ENCODE measurements around the gene APOC3. TPM values are rescaled to one million over a fixed set of nuclear protein-coding genes. Genes with fewer than 3 reads are reported as not detected.

The APOC3 gene
- total and polyA plus RNA-seq, 9 of the 15 experiments (the other 6 are each of a cell fraction or from before 2014, with no cell fraction given) = 1.1 TPM; not detected in 8

DNA sequence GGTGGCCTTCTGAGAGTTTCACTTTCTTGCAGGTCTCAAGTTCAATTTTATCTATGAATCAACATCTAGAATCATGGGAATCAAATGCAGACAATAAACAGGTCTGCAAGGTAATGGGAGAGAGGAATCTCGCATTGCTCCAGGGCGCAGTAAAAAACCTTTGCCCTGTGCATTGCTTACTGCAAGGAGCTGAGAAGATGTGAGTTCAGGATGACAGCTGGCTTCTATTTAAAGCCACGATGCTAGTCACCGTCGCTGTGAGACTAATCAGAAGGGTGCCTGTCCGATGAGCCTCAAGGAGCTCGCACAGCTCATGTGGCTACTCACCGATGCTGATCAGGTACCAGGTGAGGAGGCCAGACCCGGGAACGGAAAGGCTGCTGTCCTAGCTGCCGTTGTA, 37.9 kb downstream of the APOC3 start (continued):
- TF ChIP-seq MEF2D (tag; conservative IDR thresholded peaks at IDR 0.05; ENCODE audit: low read depth) (no peak), ZNF347 (CRISPR knock-in tag; IDR thresholded peaks at IDR 0.05; ENCODE audit: low read depth) (no peak), CBX5 (IDR thresholded peaks at IDR 0.05; ENCODE audit: borderline replicate concordance, low read depth) (no peak)
- TF ChIP-seq, protein P1, sequence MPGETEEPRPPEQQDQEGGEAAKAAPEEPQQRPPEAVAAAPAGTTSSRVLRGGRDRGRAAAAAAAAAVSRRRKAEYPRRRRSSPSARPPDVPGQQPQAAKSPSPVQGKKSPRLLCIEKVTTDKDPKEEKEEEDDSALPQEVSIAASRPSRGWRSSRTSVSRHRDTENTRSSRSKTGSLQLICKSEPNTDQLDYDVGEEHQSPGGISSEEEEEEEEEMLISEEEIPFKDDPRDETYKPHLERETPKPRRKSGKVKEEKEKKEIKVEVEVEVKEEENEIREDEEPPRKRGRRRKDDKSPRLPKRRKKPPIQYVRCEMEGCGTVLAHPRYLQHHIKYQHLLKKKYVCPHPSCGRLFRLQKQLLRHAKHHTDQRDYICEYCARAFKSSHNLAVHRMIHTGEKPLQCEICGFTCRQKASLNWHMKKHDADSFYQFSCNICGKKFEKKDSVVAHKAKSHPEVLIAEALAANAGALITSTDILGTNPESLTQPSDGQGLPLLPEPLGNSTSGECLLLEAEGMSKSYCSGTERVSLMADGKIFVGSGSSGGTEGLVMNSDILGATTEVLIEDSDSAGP (CRISPR knock-in tag; IDR thresholded peaks at IDR 0.05) = no peak
- TF ChIP-seq, protein P2, sequence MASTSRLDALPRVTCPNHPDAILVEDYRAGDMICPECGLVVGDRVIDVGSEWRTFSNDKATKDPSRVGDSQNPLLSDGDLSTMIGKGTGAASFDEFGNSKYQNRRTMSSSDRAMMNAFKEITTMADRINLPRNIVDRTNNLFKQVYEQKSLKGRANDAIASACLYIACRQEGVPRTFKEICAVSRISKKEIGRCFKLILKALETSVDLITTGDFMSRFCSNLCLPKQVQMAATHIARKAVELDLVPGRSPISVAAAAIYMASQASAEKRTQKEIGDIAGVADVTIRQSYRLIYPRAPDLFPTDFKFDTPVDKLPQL (IDR thresholded peaks at IDR 0.05; ENCODE audit: extremely low read depth, insufficient read length) = no peak

DNA sequence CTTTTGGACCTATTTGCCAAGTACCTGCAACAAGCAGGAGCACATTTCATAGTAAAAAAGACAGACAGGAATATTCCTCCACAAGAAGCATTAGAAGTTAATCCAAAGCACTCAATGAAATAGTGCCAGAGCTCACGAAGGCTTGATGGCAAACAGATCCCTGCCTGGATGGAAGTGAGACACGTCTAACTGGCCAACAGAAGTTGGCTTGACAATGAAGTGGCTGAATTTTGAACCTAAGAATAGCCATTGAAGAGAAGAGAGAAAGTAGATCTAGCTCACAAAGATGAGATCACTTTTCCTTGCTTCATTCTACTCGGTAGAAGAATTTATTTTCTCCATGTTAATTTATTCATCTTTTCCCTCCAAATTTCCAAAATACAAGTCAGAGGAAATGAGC, 38.4 kb downstream of the APOC3 start:
- in situ Hi-C loops (cut with MboI) = no loop called here
- TF ChIP-seq, protein P3, sequence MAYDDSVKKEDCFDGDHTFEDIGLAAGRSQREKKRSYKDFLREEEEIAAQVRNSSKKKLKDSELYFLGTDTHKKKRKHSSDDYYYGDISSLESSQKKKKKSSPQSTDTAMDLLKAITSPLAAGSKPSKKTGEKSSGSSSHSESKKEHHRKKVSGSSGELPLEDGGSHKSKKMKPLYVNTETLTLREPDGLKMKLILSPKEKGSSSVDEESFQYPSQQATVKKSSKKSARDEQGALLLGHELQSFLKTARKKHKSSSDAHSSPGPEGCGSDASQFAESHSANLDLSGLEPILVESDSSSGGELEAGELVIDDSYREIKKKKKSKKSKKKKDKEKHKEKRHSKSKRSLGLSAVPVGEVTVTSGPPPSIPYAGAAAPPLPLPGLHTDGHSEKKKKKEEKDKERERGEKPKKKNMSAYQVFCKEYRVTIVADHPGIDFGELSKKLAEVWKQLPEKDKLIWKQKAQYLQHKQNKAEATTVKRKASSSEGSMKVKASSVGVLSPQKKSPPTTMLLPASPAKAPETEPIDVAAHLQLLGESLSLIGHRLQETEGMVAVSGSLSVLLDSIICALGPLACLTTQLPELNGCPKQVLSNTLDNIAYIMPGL (CRISPR knock-in tag; IDR thresholded peaks at IDR 0.05) = no peak
- TF ChIP-seq NEUROD1 (IDR thresholded peaks at IDR 0.05; ENCODE audit: borderline replicate concordance, low read depth, low read length, partially characterized antibody) (no peak), ZEB2 (IDR thresholded peaks at IDR 0.05) (no peak), PTRF (tag; IDR thresholded peaks at IDR 0.05) (no peak), SAFB2 (IDR thresholded peaks at IDR 0.05; ENCODE audit: borderline replicate concordance, low read depth, low read length, severe bottlenecking) (no peak), BCOR (IDR thresholded peaks at IDR 0.05) (no peak), BRD9 (IDR thresholded peaks at IDR 0.05; ENCODE audit: low read depth, partially characterized antibody) (no peak), RBM17 (IDR thresholded peaks at IDR 0.05; ENCODE audit: borderline replicate concordance, low read depth, low read length) (no peak), TRIM24 (IDR thresholded peaks at IDR 0.05) (no peak), NONO (IDR thresholded peaks at IDR 0.05; ENCODE audit: low read depth in 2 of 2, low read length in 1 of 2) (no peak), STAT5B (CRISPR knock-in tag; IDR thresholded peaks at IDR 0.05) (no peak)
- TF ChIP-seq, protein P4, sequence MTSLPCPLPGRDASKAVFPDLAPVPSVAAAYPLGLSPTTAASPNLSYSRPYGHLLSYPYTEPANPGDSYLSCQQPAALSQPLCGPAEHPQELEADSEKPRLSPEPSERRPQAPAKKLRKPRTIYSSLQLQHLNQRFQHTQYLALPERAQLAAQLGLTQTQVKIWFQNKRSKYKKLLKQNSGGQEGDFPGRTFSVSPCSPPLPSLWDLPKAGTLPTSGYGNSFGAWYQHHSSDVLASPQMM (CRISPR knock-in tag; IDR thresholded peaks at IDR 0.05) = no peak
- peaks cover 90% of the 10 kb centered on the region for H3K36me3 ChIP-seq (ENCODE audit: control insufficient read depth, insufficient read depth, low read length)

More for the DNA sequence above, 38.4 kb downstream of the APOC3 start:
- Histone ChIP-seq H3K79me2 (ENCODE audit: control insufficient read depth, insufficient read depth, low read length) (no peaks in the 10 kb centered on the region), H3K27me3 (ENCODE audit: control insufficient read depth in 2 of 2, insufficient read depth in 2 of 2, low read length in 2 of 2) (no peaks in the 10 kb centered on the region), H2AFZ (ENCODE audit: low read depth, low read length) (no peak overlapping the region), H3K4me2 (ENCODE audit: insufficient read depth, low read length) (no peak overlapping the region), H3K27ac (ENCODE audit: extremely low read depth, low read depth, low read length) (no peak overlapping the region), H4K20me1 (replicated peaks; ENCODE audit: control insufficient read depth, insufficient read depth, low read length) (no peaks in the 10 kb centered on the region), H3K4me1 (replicated peaks in 1 of 2; ENCODE audit: control insufficient read depth in 2 of 2, insufficient read depth in 2 of 2, low read length in 2 of 2) (no peaks in the 10 kb centered on the region), H3K9me3 (replicated peaks; ENCODE audit: control insufficient read depth, insufficient read depth, low read depth, low read length) (no peaks in the 10 kb centered on the region), H3K9me1 (ENCODE audit: control insufficient read depth, insufficient read depth, low read length) (no peaks in the 10 kb centered on the region), H3K9ac (ENCODE audit: insufficient read depth in 1 of 2, low read depth in 2 of 2, low read length in 2 of 2) (no peak overlapping the region), H3K4me3 (no peak overlapping the region)
- DNase-seq (ENCODE audit: extremely low read depth in 1 of 4, low spot score in 3 of 4) = no peak
- BruUV-seq (replicated peaks) = no TSS peak
- WGBS (ENCODE audit: insufficient coverage, low coverage, missing lambda C conversion rate) = 85% methylated on average over 3 of the region's 3 CpGs
- intact Hi-C loops (cut with micrococcal nuclease) = no loop called here
- ChIA-PET CTCF (ENCODE audit: low intra/inter-chr PET ratio) (no interaction called here), POLR2A (no interaction called here)
- FAIRE-seq = no peak
- ATAC-seq = no peak

All from K562 (cell line).